Tibial artery (tissue), 4 donors: ENCODE data around the gene TRABD2B.

Experiments used
- DNase-seq, 2 donors: peaks; one replicate each; pipeline ENCODE4 v3.0.0-alpha.2; 2019
- H3K27ac ChIP-seq, 2 donors: fragments of 200-600 bp; sonication (generic) in 1 of 2; 1 replicate in 1 of 2; 2 replicates in 1 of 2; pipeline ENCODE4 v1.5.1; 2018 to 2019; ENCODE audit warnings: mild to moderate bottlenecking in 1 of 2
- H3K27me3 ChIP-seq, 2 donors: fragments of 200-600 bp; sonication (generic) in 1 of 2; one replicate each; pipeline versions ENCODE4 v1.5.1 to v1.6.0; 2016 to 2019
- H3K36me3 ChIP-seq, 3 donors: fragments of 200-600 bp; sonication (generic) in 2 of 3; one replicate each; pipeline ENCODE4 v1.5.1; 2016 to 2019; ENCODE audit warnings: mild to moderate bottlenecking in 2 of 3
- H3K4me1 ChIP-seq, 4 donors: fragments of 200-600 bp; sonication (generic) in 2 of 4; 1 replicate in 3 of 4; 2 replicates in 1 of 4; pipeline ENCODE4 v1.5.1; 2016 to 2019
- H3K4me3 ChIP-seq, 2 donors: fragments of 200-600 bp; sonication (generic) in 1 of 2; 1 replicate in 1 of 2; 2 replicates in 1 of 2; pipeline ENCODE4 v1.5.1; 2018 to 2019; ENCODE audit warnings: mild to moderate bottlenecking in 2 of 2
- H3K9me3 ChIP-seq, 3 donors: fragments of 200-600 bp; sonication (generic) in 1 of 3; one replicate each; pipeline ENCODE4 v1.5.1; 2016 to 2019
- intact Hi-C: fragments of 100-400 bp; cut with DNase I; formaldehyde crosslinking; loops from one replicate; pipeline ENCODE4 v1.15.0; 2023; ENCODE audit warnings: low total_unique reads
- TF ChIP-seq, protein P1 (sequence below), 2 experiments: fragments of 200-600 bp in 1 of 2; fragments of 450-650 bp in 1 of 2; IDR thresholded peaks; one replicate each; pipeline ENCODE4 v1.5.1; 2017 to 2019; ENCODE audit warnings: antibody characterized with exemption in 2 of 2, mild to moderate bottlenecking in 1 of 2, moderate library complexity in 1 of 2

The TRABD2B gene

DNA sequence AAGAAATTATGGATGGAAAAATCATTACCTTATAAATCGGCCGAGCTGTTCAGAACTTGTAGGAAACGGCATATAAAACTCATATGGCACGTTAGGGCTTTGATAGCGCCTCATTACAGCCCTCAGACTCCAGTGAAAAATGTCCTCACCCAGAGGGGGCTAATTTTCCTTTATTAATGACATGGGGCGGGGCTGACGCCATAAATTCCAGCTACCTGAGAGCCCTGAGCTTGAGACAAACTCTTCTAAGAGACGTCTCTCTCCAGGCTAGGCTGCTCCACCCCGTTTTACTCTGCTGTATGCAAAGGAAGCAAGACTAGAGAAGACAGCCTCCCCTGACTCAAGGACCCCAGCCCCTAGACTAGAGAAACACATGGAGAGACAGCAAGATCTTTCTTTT is 149.4 kb downstream of the TRABD2B start:
- H3K4me1 ChIP-seq = peaks cover 0 to 44% (median 19%) of the 10 kb centered on the region in 4 donors
- H3K4me3 ChIP-seq = no peak overlapping the region
- intact Hi-C loops = no loop called here
- no peak overlapping the region for H3K27ac ChIP-seq
- no peaks in the 10 kb centered on the region for H3K9me3 ChIP-seq
- TF ChIP-seq, protein P1, sequence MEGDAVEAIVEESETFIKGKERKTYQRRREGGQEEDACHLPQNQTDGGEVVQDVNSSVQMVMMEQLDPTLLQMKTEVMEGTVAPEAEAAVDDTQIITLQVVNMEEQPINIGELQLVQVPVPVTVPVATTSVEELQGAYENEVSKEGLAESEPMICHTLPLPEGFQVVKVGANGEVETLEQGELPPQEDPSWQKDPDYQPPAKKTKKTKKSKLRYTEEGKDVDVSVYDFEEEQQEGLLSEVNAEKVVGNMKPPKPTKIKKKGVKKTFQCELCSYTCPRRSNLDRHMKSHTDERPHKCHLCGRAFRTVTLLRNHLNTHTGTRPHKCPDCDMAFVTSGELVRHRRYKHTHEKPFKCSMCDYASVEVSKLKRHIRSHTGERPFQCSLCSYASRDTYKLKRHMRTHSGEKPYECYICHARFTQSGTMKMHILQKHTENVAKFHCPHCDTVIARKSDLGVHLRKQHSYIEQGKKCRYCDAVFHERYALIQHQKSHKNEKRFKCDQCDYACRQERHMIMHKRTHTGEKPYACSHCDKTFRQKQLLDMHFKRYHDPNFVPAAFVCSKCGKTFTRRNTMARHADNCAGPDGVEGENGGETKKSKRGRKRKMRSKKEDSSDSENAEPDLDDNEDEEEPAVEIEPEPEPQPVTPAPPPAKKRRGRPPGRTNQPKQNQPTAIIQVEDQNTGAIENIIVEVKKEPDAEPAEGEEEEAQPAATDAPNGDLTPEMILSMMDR (IDR thresholded peaks at IDR 0.05) = no peak
- H3K36me3 ChIP-seq = no peaks in the 10 kb centered on the region
- DNase-seq = no peak
- no peaks in the 10 kb centered on the region for H3K27me3 ChIP-seq

DNA sequence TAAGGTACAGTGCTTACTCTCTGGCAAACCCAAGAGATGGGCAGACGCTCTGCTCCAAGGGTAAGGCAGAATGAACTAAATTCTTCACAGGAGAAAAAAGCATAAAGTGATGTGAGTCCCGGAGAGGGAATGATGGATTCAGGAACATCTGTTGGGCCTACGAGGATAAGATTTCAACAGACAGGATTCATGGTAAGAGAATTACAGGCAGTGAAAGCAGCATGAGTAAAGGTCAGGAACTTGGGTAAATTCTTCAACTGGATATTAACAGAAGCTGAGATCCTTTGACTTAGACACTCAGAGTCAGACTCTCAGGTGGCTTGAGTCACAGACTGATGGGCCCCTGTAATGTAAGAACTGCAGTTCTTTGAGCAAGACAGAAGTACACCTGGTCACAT is 152.6 kb downstream of the TRABD2B start:
- peaks cover 0 to 62% (median 34%) of the 10 kb centered on the region in 4 donors for H3K4me1 ChIP-seq
- intact Hi-C loops = no loop called here
- no peaks in the 10 kb centered on the region for H3K9me3 ChIP-seq
- TF ChIP-seq, protein P1 (IDR thresholded peaks at IDR 0.05) = no peak
- H3K36me3 ChIP-seq = no peaks in the 10 kb centered on the region
- no peak for DNase-seq
- H3K27ac ChIP-seq = no peak overlapping the region
- H3K4me3 ChIP-seq = no peak overlapping the region
- no peaks in the 10 kb centered on the region for H3K27me3 ChIP-seq

DNA sequence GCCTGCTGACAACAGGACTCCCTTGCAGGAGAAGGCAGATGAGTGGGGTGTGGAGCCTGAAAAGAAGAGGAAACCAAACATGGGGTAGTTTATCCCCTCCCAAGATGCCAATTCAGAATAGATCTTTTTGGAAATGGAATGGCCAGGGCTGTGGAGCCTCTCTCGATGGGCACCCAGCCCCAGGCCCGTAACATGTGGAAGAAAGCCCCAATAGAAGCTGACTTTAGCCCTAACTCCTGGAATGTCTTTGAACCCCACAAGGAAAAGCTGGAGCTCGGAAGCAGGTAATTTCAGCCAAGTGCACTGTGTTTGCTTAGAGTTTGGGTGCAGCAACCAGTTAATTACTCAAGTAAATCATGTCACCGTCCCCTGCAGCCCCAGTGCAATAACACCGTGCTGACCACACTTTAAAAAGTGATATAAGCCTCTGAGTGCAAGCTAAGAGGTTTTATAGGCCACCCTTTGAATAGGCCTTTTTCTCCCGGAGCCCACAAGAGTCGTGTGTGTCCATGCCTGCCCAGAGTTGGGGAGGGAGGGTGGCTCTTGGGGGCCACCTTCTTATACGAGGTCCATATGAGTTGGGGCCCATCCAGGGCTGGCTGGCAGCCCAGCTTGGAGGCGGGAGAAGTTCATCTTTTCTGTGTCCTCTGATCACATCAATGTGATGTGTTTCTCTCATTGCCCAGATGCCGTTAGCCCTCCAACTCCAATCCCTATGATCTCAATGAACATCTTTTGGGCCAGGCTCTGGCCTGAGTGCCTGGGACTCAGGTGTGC is 153.2 kb downstream of the TRABD2B start:
- H3K27me3 ChIP-seq = no peaks in the 10 kb centered on the region
- no peaks in the 10 kb centered on the region for H3K36me3 ChIP-seq
- no peaks in the 10 kb centered on the region for H3K9me3 ChIP-seq
- DNase-seq = peak in 1 of 2 donors; percentile 27
- no peak overlapping the region for H3K4me3 ChIP-seq
- intact Hi-C loops = no loop called here
- TF ChIP-seq, protein P1 (IDR thresholded peaks at IDR 0.05) = no peak
- peaks cover 0 to 62% (median 36%) of the 10 kb centered on the region in 4 donors for H3K4me1 ChIP-seq
- peak overlapping the region; percentile 33 to 84 for H3K27ac ChIP-seq

DNA sequence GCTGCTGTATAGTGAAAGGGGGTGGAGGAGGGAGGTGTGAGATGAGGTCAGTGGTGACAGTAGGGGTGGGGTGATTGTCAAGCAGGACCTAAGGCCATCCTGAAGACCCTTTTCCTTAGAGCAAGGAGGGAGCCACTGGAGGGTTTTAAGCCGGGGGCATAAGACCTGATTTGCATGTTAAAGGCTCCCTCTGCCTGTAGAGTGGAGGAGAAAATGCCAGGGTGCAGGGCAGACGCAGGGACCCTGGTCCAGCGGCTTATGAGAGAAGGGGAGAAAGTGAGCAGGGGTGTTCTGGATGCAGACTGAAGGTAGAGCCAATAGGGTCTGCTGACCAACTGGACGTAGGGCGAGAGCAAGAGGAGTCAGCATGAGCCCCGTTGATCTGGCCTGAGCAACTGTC is 154.1 kb downstream of the TRABD2B start:
- H3K36me3 ChIP-seq = no peaks in the 10 kb centered on the region
- DNase-seq = peak in 1 of 2 donors; percentile 28
- H3K4me3 ChIP-seq = no peak overlapping the region
- TF ChIP-seq, protein P1 (IDR thresholded peaks at IDR 0.05) = no peak
- peaks cover 0 to 68% (median 44%) of the 10 kb centered on the region in 4 donors for H3K4me1 ChIP-seq
- peak overlapping the region; percentile 33 to 84 for H3K27ac ChIP-seq
- H3K27me3 ChIP-seq = no peaks in the 10 kb centered on the region
- no peaks in the 10 kb centered on the region for H3K9me3 ChIP-seq
- intact Hi-C loops = no loop called here

DNA sequence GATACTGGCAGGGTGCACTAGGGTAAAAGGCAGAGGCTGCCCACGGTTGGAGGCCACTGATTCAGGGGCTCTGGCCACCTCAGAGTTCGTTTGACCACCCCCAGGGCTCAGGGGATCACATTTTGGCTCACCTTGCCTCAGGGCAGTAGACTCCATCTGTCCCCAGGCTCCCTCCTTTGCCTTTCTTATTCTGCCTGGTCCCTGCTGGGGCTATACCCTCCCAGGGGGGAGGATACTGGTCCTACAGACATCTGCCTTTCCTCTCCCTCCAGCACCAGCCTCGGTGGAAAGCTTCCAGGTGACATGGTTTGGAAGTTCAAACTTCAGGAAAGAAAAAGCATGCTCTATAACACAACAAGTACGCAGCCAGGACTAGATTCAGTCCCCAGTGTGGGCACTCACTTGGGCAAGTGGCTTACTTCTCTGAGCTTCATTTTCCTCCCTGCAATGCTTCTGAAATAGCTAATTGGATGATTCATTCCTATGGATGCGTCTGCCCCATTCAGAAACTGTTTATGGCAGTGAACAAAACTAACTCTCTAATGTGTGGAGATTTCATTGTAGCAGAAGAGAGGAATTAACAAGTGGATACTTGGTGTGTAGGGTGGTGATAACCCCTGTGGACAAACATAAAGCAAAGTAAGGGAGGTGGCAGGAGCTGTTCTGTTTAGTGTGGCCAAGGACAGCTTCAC is 154.8 kb downstream of the TRABD2B start:
- Histone ChIP-seq H3K27me3 (no peaks in the 10 kb centered on the region), H3K27ac (peak overlapping the region; percentile 62 to 84), H3K4me3 (no peak overlapping the region), H3K36me3 (no peaks in the 10 kb centered on the region), H3K9me3 (no peaks in the 10 kb centered on the region), H3K4me1 (peaks cover 0 to 75% (median 51%) of the 10 kb centered on the region in 4 donors)
- intact Hi-C loops = no loop called here
- DNase-seq = peak in 1 of 2 donors; percentile 51
- TF ChIP-seq, protein P1 (IDR thresholded peaks at IDR 0.05) = no peak
